HK-2 (cell line): ENCODE results near the gene RPS27L.
A peak's percentile ranks its signal among the peaks of the same experiment; 100 is the strongest.

Source experiments
- DNase-seq: peaks from one replicate; pipeline ENCODE4 v3.0.0-alpha.2; 2018; ENCODE audit not compliant: unreplicated experiment

RPS27L gene

GRCh38 chr15:63157118-63157843, at the start of gene RPS27L:
Gene RPS27L (minus strand): TSS chr15:63157477. CDS start chr15:63157405, 72 bp downstream.
- peak; percentile 83 for DNase-seq

GRCh38 chr15:63206079-63206478, 48.8 kb upstream of the RPS27L start:
- no peak for DNase-seq

- DNase-seq: peak; percentile 8
These were observed 46.3 kb upstream of the RPS27L start for GRCh38 chr15:63203451-63204090.

- DNase-seq: no peak
These were observed 45.6 kb upstream of the RPS27L start for GRCh38 chr15:63202861-63203260.

GRCh38 chr15:63200464-63201249, 43.4 kb upstream of the RPS27L start:
- DNase-seq: no peak

- DNase-seq: no peak
These were observed 41.3 kb upstream of the RPS27L start for GRCh38 chr15:63198371-63199250.

DNA sequence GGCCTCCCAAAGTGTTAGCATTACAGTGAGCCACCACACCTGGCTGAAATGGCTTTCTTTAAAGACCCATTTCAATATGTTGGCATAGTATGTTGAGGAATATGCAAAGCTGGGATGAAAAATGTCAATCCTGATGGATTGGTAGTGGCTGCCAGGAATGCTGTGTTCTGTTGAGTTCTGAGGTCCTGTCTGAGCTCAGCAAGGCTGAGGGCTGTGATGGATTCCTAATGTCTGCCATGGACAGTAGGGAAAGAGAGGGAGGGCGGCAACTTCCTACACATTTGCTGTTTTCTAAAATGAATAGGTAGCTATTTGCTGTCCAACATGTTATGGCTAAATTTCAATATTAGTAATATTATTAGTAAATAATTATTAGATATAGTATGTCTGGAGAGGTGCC, 40.3 kb upstream of the RPS27L start:
- no peak for DNase-seq

- DNase-seq: no peak
These were observed 39.6 kb upstream of the RPS27L start for GRCh38 chr15:63196842-63197241.

DNA sequence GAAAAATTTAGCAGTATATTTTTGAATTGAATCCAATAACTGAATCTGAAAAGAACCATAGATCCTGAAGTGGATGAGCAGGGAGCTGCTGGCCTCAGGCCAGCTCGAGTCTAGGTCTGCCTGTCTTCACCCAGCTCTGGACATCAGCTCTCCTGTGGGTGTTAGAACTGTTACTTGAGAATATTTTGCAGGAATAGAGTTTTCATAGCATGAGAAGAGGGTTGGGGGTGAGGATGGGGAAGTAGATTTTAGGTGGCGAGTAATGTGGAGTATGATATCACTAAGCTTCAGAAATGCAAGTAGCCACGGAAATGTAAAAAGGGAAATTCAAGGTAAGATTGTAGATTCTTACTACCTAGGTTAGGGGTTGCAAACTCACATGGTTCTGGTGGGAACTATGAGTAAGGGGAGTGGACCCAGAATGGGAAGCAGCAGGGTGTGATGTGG, 38.3 kb upstream of the RPS27L start:
- DNase-seq: no peak

GRCh38 chr15:63194880-63195568, 37.7 kb upstream of the RPS27L start:
- no peak for DNase-seq

DNA sequence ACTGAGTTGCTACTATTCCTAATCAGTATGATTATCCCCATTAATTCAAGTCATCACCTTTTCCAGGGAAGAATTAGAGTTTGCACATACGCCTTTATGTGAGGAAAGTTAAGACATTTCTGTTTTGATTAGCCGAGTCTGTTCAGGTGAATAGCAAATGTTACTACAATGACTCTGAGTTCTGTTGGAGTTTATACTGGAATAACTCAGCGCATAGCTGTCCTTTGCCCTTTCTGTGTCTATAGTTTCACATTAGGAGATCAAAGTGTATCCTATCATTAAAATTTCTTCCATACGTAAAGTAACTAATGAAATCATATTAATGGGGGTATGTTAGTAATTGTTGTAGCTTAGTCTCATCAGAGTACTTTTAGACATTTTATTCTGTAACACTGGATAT, 37.0 kb upstream of the RPS27L start:
- DNase-seq: no peak

DNA sequence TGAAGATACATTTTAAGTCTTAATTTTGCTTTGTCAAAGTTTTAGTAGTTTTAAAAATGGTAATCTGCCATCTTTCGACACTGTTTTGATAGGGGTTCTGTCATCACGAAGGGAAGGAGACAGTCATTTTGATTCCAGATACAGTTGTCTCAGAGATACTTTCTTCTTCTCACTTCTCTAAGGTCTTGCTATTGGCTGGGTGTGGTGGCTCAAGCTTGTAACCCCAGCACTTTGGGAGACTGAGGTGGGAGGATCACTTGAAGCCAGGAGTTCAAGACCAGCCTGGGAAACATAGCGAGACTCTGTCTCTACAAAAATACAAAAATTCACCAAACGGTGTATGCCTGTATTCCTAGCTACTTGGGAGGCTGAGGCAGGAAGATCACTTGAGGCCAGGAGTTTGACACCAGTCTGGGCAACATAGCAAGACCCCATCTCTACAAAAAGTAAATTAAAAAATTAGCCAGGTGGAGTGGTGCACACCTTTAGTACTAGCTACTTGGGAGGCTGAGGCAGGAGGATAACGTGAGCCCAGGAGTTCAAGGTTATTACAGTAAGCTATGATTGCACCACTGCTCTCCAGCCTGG, 35.4 kb upstream of the RPS27L start:
- DNase-seq: no peak

GRCh38 chr15:63191895-63192618, 34.8 kb upstream of the RPS27L start:
- no peak for DNase-seq

DNA sequence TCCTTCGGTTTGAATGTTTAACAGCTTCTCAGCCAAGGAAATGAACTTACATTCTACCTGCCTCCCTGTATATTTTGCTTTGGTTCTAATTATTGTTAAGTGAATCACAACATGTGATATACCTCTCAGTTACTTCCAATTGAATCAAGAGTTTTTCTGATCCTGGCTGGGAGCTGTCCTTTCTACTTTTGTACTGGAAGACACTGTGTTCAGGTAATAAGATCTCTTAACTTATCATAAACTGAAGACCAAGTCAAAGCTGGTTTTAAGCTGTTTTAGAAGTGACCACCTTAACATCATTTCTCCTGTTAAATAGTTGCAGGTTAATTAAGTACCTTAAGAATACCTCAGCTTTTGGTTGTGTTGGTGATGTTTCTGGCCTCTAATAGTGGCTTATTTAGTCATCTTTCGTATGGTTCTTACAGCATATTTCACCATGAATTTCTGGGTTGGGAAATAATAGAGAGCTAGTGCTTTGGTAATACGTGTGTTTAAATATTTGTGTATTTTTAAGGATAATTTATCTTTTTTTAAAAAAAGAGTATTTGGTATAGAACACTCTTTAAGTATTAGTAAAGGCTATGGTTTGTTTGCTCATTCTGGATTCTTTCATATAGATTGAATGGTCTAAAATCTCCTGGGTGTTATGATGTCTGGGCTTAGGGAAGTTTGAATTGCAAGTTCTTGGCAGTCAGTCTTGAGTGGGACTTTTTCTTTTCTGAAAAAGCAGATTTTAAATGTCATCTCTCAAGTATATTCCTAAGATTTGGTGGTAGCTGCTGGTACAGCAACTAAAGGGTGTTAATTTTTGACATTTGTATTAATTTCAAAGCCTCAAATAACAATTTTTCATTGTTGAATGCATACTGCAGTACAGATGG, 33.7 kb upstream of the RPS27L start:
- DNase-seq: no peak

DNA sequence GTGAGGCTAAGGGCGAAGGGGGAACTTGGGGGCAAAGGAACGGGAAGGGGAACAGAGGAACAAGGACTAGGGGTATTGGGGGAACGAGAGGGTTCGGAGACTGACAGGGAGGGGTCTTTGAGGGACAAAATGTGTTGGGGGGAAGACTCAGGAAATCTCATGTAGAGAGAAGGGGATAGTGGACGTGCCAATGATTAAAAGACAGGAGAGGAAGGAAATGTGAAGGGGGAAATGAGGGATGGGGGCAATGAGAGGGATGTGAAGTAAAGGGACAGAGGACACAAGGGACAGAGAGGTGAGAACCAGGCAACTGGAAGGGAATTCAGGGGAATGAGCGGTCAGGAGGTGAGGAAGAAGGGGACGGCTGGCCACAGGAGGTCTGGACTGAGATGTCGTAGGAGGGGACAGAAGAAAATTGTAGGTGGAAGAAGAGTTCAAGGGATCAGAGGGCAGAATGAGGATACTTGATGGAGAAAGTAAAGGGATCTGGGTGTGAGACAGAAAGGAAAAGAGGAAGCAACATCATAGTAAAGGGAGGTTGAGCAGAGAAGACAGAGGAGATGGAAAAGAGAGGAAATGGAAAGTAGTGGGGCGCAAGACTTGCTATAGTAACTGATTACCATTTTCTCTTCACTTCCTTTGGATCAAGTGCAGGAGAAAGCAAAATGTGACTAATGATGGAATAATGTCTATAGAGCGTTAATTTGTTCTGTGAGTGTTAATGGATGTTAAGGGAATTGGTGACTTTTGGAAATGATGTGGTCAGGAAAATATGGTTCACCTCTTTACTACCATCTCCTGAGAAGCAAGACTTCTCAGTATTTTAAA, 32.9 kb upstream of the RPS27L start:
- peak; percentile 9 for DNase-seq

DNA sequence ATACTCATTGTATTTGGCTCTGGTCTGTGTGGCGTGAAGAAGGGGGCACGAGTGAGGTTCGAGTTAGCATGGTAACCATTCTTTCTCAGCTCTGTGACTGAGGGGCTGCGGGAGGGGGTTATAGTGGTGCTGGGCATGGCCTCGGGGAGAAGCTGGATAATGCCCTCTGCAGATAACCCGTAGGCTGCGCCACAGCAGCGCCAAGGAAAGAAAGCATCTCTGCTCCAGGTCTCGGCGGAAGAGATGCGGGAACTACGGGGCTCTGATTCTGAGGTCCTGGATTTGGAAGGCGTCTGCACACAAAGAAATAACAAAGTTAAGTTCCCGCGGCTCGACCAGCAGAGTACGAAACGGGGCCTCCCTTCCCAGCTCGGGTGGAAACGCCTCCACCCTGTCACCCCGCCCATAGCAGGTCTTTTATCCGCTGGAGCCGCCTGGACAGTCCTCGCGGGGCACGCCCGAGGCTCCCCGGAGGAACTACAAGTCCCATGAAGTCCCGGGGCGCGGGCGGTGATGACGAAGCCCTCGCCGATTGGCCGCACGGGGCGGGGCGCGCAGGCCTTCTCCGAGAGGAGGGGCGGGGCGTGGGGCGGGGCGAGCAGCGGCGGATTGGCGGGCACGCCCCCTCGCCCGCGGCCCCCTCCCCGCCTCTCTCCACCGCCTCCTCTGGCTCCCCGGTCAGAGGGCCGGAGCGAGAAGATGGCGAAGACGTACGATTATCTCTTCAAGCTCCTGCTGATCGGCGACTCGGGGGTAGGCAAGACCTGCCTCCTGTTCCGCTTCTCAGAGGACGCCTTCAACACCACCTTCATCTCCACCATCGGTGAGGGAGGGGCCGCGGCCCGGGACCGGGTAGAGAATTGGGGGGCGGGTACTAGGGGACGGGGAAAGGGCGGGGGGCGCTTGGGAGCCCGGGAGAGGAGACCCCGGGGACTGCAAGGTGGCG, 31.9 kb upstream of the RPS27L start, which contains the start of gene RAB8B:
Gene RAB8B, plus strand, starts transcription at position 681 of the 946 bp plus-strand sequence. Its CDS starts 19 bp downstream, at position 700.
- peak; percentile 92 for DNase-seq
